Activated naive CD4-positive, alpha-beta T cell treated with anti-CD3 and anti-CD28 coated beads for 36 hours (primary cell): ENCODE data around the gene PRDM1. TPM values are rescaled to one million over a fixed set of nuclear protein-coding genes. Genes with fewer than 3 reads are reported as not detected.

Source experiments
- CTCF ChIA-PET: fragments of 350-600 bp; sonication (Branson Sonifier 250); formaldehyde crosslinking; loops from one replicate; lab custom pipeline; 2021; ENCODE audit warnings: antibody characterized with exemption; lab: Charles Lee
- DNase-seq: peaks from one replicate; pipeline ENCODE4 v3.0.0-alpha.2; 2020
- H3K27ac Mint-ChIP-seq: one replicate; pipeline ENCODE4 v1.8.0; 2021; ENCODE audit warnings: mild to moderate bottlenecking, mixed read lengths
- H3K27me3 Mint-ChIP-seq: one replicate; pipeline ENCODE4 v1.8.0; 2021; ENCODE audit warnings: low read depth, mixed read lengths
- H3K36me3 Mint-ChIP-seq: one replicate; pipeline ENCODE4 v1.8.0; 2021; ENCODE audit warnings: low read depth, mixed read lengths
- H3K4me1 Mint-ChIP-seq: one replicate; pipeline ENCODE4 v1.8.0; 2021; ENCODE audit warnings: low read depth, mixed read lengths
- H3K4me3 Mint-ChIP-seq: one replicate; pipeline ENCODE4 v1.8.0; 2021; ENCODE audit warnings: mild to moderate bottlenecking, moderate library complexity, mixed read lengths
- H3K9me3 Mint-ChIP-seq: one replicate; pipeline ENCODE4 v1.8.0; 2021; ENCODE audit warnings: mixed read lengths
- intact Hi-C: fragments of 100-400 bp; cut with micrococcal nuclease; formaldehyde crosslinking; loops from one replicate; pipeline ENCODE4 v1.15.1; 2023
- total RNA-seq, 2 experiments: library from RNA; stranded (reverse); gene quantifications; one replicate each; pipeline ENCODE4 v1.2.3, GENCODE V29; 2021

The PRDM1 gene
- total RNA-seq, 2 experiments from 2014 or later: 3.4 to 4.0 TPM

- peaks cover 20% of the 10 kb centered on the region for H3K27me3 Mint-ChIP-seq
- H3K4me1 Mint-ChIP-seq: peaks cover 37% of the 10 kb centered on the region
- H3K36me3 Mint-ChIP-seq: peaks cover 10% of the 10 kb centered on the region
- DNase-seq: no peak
- no peak overlapping the region for H3K27ac Mint-ChIP-seq
- H3K4me3 Mint-ChIP-seq: no peak overlapping the region
- intact Hi-C loops: no loop called here
- H3K9me3 Mint-ChIP-seq: no peaks in the 10 kb centered on the region
- CTCF ChIA-PET: interaction anchor here (0.8 kb wide), 1 partner anchor 113 kb away, joined by 3 read pairs; no protein-coding TSS in a partner anchor
Observed at GRCh38 chr6:106110164-106110826, 24.2 kb downstream of the PRDM1 start.

- intact Hi-C loops: loop anchor here (1.0 kb wide), 2 partner anchors 9 to 29 kb away; no protein-coding TSS in a partner anchor
- H3K4me3 Mint-ChIP-seq: no peak overlapping the region
- peaks cover 21% of the 10 kb centered on the region for H3K27me3 Mint-ChIP-seq
- H3K9me3 Mint-ChIP-seq: no peaks in the 10 kb centered on the region
- DNase-seq: no peak
- CTCF ChIA-PET: interaction anchor here (0.6 to 0.7 kb wide), 2 partner anchors 128 to 130 kb away, joined by 3 read pairs; no protein-coding TSS in a partner anchor
- no peak overlapping the region for H3K27ac Mint-ChIP-seq
- H3K36me3 Mint-ChIP-seq: no peaks in the 10 kb centered on the region
- peaks cover 51% of the 10 kb centered on the region for H3K4me1 Mint-ChIP-seq
Observed at GRCh38 chr6:106112433-106112832, 26.3 kb downstream of the PRDM1 start.

GRCh38 chr6:106113256-106113959, 27.3 kb downstream of the PRDM1 start:
- intact Hi-C loops: no loop called here
- no peak for DNase-seq
- Mint-ChIP-seq H3K9me3 (no peaks in the 10 kb centered on the region), H3K27ac (no peak overlapping the region), H3K4me3 (no peak overlapping the region), H3K36me3 (no peaks in the 10 kb centered on the region), H3K4me1 (peaks cover 59% of the 10 kb centered on the region), H3K27me3 (peaks cover 21% of the 10 kb centered on the region)
- CTCF ChIA-PET: no interaction called here

GRCh38 chr6:106114492-106114891, 28.4 kb downstream of the PRDM1 start:
- intact Hi-C loops: loop anchor here (1.0 kb wide), 2 partner anchors 16 to 50 kb away; no protein-coding TSS in a partner anchor
- CTCF ChIA-PET: no interaction called here
- no peaks in the 10 kb centered on the region for H3K9me3 Mint-ChIP-seq
- peaks cover 69% of the 10 kb centered on the region for H3K4me1 Mint-ChIP-seq
- peaks cover 30% of the 10 kb centered on the region for H3K27me3 Mint-ChIP-seq
- H3K36me3 Mint-ChIP-seq: no peaks in the 10 kb centered on the region
- peak; percentile 83 for DNase-seq
- H3K27ac Mint-ChIP-seq: peak overlapping the region; percentile 52
- no peak overlapping the region for H3K4me3 Mint-ChIP-seq

GRCh38 chr6:106115286-106115685, 29.1 kb downstream of the PRDM1 start:
- Mint-ChIP-seq H3K4me3 (no peak overlapping the region), H3K36me3 (no peaks in the 10 kb centered on the region), H3K27ac (no peak overlapping the region), H3K27me3 (peaks cover 28% of the 10 kb centered on the region), H3K4me1 (peaks cover 76% of the 10 kb centered on the region), H3K9me3 (no peaks in the 10 kb centered on the region)
- intact Hi-C loops: no loop called here
- DNase-seq: no peak
- CTCF ChIA-PET: interaction anchor here (0.6 kb wide), 1 partner anchor 12 kb away, joined by 3 read pairs; no protein-coding TSS in a partner anchor

- CTCF ChIA-PET: interaction anchor here (0.9 to 1.4 kb wide), 2 partner anchors 24 to 47 kb away, joined by 3 read pairs; no protein-coding TSS in a partner anchor
- Mint-ChIP-seq H3K4me1 (peaks cover 76% of the 10 kb centered on the region), H3K9me3 (no peaks in the 10 kb centered on the region), H3K27ac (no peak overlapping the region), H3K27me3 (peaks cover 29% of the 10 kb centered on the region), H3K4me3 (no peak overlapping the region), H3K36me3 (no peaks in the 10 kb centered on the region)
- no peak for DNase-seq
- intact Hi-C loops: loop anchor here (2.0 kb wide), 1 partner anchor 79 kb away; no protein-coding TSS in a partner anchor
Observed at GRCh38 chr6:106116125-106116832, 30.1 kb downstream of the PRDM1 start.

GRCh38 chr6:106117579-106117978, 31.4 kb downstream of the PRDM1 start:
- Mint-ChIP-seq H3K36me3 (no peaks in the 10 kb centered on the region), H3K9me3 (no peaks in the 10 kb centered on the region), H3K4me3 (no peak overlapping the region), H3K27ac (peak overlapping the region; percentile 61), H3K27me3 (peaks cover 26% of the 10 kb centered on the region), H3K4me1 (peaks cover 66% of the 10 kb centered on the region)
- DNase-seq: peak; percentile 75
- intact Hi-C loops: loop anchor here (1.0 to 2.0 kb wide), 2 partner anchors 68 to 77 kb away; no protein-coding TSS in a partner anchor
- CTCF ChIA-PET: interaction anchor here (0.8 to 1.6 kb wide), 3 partner anchors 15 to 122 kb away, joined by 3 to 6 read pairs (median 4); no protein-coding TSS in a partner anchor

GRCh38 chr6:106118835-106119431, 32.8 kb downstream of the PRDM1 start:
- Mint-ChIP-seq H3K27me3 (peaks cover 18% of the 10 kb centered on the region), H3K4me3 (no peak overlapping the region), H3K27ac (no peak overlapping the region), H3K9me3 (no peaks in the 10 kb centered on the region), H3K36me3 (no peaks in the 10 kb centered on the region), H3K4me1 (peaks cover 52% of the 10 kb centered on the region)
- intact Hi-C loops: no loop called here
- DNase-seq: no peak
- CTCF ChIA-PET: interaction anchor here (1.1 to 1.2 kb wide), 2 partner anchors 23 to 60 kb away, joined by 3 to 5 read pairs; no protein-coding TSS in a partner anchor

GRCh38 chr6:106119546-106119945, 33.4 kb downstream of the PRDM1 start:
- no peak overlapping the region for H3K4me3 Mint-ChIP-seq
- peaks cover 46% of the 10 kb centered on the region for H3K4me1 Mint-ChIP-seq
- CTCF ChIA-PET: no interaction called here
- H3K36me3 Mint-ChIP-seq: no peaks in the 10 kb centered on the region
- no peaks in the 10 kb centered on the region for H3K9me3 Mint-ChIP-seq
- DNase-seq: no peak
- no peak overlapping the region for H3K27ac Mint-ChIP-seq
- H3K27me3 Mint-ChIP-seq: peaks cover 20% of the 10 kb centered on the region
- intact Hi-C loops: no loop called here

GRCh38 chr6:106120006-106120405, 33.9 kb downstream of the PRDM1 start:
- Mint-ChIP-seq H3K27me3 (peaks cover 20% of the 10 kb centered on the region), H3K36me3 (no peaks in the 10 kb centered on the region), H3K4me3 (no peak overlapping the region), H3K9me3 (no peaks in the 10 kb centered on the region), H3K27ac (no peak overlapping the region), H3K4me1 (peaks cover 41% of the 10 kb centered on the region)
- intact Hi-C loops: no loop called here
- no peak for DNase-seq
- CTCF ChIA-PET: no interaction called here

- Mint-ChIP-seq H3K4me1 (peaks cover 40% of the 10 kb centered on the region), H3K9me3 (no peaks in the 10 kb centered on the region), H3K36me3 (no peaks in the 10 kb centered on the region), H3K27me3 (peaks cover 17% of the 10 kb centered on the region), H3K4me3 (no peak overlapping the region), H3K27ac (no peak overlapping the region)
- DNase-seq: no peak
- intact Hi-C loops: no loop called here
- CTCF ChIA-PET: no interaction called here
Observed at GRCh38 chr6:106120406-106120805, 34.3 kb downstream of the PRDM1 start.
